ENCODE data around the gene GFOD2.

GFOD2 gene, protein sequence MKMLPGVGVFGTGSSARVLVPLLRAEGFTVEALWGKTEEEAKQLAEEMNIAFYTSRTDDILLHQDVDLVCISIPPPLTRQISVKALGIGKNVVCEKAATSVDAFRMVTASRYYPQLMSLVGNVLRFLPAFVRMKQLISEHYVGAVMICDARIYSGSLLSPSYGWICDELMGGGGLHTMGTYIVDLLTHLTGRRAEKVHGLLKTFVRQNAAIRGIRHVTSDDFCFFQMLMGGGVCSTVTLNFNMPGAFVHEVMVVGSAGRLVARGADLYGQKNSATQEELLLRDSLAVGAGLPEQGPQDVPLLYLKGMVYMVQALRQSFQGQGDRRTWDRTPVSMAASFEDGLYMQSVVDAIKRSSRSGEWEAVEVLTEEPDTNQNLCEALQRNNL

GRCh38 chr16:67719048-67719777 lies at the start of gene GFOD2:
GFOD2 (minus strand) TSS chr16:67719316; CDS start chr16:67685715, 33,601 bp downstream.
- TF ChIP-seq GATA3 (IDR thresholded peaks at IDR 0.05; ENCODE audit: low read depth, low read length) (no peak), GATA2 (IDR thresholded peaks at IDR 0.05; ENCODE audit: low read depth, low read length) (no peak)

DNA sequence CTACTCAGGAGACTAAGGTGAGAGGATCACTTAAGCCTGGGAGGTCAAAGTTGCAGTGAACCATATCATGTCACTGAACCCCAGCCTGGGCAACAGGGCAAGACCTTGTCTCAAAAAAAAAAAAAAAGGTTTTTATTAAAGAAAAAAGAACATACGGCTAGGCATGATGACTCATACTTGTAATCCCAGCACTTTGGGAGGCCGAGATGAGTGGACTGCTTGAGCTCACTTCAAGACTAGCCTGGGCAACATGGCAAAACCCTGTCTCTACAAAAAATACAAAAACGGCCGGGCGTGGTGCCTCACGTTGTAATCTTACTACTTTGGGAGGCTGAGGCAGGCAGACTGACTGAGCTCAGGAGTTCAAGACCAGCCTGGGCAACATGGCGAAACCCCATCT lies 48.8 kb upstream of the GFOD2 start:
- no peak for TF ChIP-seq GATA2 (IDR thresholded peaks at IDR 0.05; ENCODE audit: low read depth, low read length)
- TF ChIP-seq GATA3 (IDR thresholded peaks at IDR 0.05; ENCODE audit: low read depth, low read length): no peak

- TF ChIP-seq GATA2 (IDR thresholded peaks at IDR 0.05; ENCODE audit: low read depth, low read length): no peak
- TF ChIP-seq GATA3 (IDR thresholded peaks at IDR 0.05; ENCODE audit: low read depth, low read length): no peak
These were observed 47.2 kb upstream of the GFOD2 start for GRCh38 chr16:67766291-67766690.

GRCh38 chr16:67764158-67764667 lies 45.1 kb upstream of the GFOD2 start:
- no peak for TF ChIP-seq GATA3 (IDR thresholded peaks at IDR 0.05; ENCODE audit: low read depth, low read length)
- TF ChIP-seq GATA2 (IDR thresholded peaks at IDR 0.05; ENCODE audit: low read depth, low read length): no peak

- no peak for TF ChIP-seq GATA3 (IDR thresholded peaks at IDR 0.05; ENCODE audit: low read depth, low read length)
- TF ChIP-seq GATA2 (IDR thresholded peaks at IDR 0.05; ENCODE audit: low read depth, low read length): no peak
These were observed 44.0 kb upstream of the GFOD2 start for GRCh38 chr16:67763066-67763465.

DNA sequence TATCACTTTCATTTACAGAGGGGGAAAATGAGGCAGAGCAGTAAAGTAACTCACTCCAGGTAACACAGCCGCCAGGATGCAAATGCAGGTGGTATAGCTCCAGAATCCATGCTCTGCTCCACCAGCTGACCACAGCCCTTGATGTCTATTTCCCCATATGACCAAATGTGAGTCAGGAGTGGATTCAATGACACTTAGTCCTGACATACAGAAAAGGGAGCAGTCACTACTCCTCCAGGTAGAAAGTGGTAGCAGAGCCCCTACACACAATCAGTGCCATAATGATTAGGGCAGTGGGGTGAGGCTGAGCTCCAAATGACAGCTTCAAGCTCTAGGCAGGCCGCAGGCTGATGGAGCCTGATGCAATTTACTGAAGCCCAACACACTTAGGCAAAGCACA lies 43.3 kb upstream of the GFOD2 start:
- no peak for TF ChIP-seq GATA3 (IDR thresholded peaks at IDR 0.05; ENCODE audit: low read depth, low read length)

GRCh38 chr16:67761924-67762323 lies 42.8 kb upstream of the GFOD2 start:
- TF ChIP-seq GATA3 (IDR thresholded peaks at IDR 0.05; ENCODE audit: low read depth, low read length): no peak
- no peak for TF ChIP-seq GATA2 (IDR thresholded peaks at IDR 0.05; ENCODE audit: low read depth, low read length)

DNA sequence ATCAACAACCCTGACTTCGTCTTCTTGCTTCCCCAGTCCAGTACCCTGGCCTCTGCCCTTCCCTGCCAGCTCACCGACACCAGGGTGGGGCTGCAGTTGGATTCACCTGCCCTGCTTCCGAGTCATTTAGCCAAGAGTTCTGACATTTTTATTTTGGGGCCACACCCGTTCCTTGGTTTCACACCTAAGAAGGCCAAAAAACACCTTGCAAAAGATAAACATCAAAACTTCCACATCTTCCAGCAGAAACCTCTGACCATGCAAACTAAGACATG lies 41.8 kb upstream of the GFOD2 start:
- TF ChIP-seq GATA2 (IDR thresholded peaks at IDR 0.05; ENCODE audit: low read depth, low read length) (no peak), GATA3 (IDR thresholded peaks at IDR 0.05; ENCODE audit: low read depth, low read length) (no peak)

GRCh38 chr16:67760206-67760955 lies 41.3 kb upstream of the GFOD2 start:
- TF ChIP-seq GATA2 (IDR thresholded peaks at IDR 0.05; ENCODE audit: low read depth, low read length) (no peak), GATA3 (IDR thresholded peaks at IDR 0.05; ENCODE audit: low read depth, low read length) (no peak)

- TF ChIP-seq GATA2 (IDR thresholded peaks at IDR 0.05; ENCODE audit: low read depth, low read length): no peak
These were observed 39.9 kb upstream of the GFOD2 start for GRCh38 chr16:67758966-67759365.

- TF ChIP-seq GATA3 (IDR thresholded peaks at IDR 0.05; ENCODE audit: low read depth, low read length) (no peak), GATA2 (IDR thresholded peaks at IDR 0.05; ENCODE audit: low read depth, low read length) (no peak)
These were observed 38.9 kb upstream of the GFOD2 start for GRCh38 chr16:67758006-67758405.

DNA sequence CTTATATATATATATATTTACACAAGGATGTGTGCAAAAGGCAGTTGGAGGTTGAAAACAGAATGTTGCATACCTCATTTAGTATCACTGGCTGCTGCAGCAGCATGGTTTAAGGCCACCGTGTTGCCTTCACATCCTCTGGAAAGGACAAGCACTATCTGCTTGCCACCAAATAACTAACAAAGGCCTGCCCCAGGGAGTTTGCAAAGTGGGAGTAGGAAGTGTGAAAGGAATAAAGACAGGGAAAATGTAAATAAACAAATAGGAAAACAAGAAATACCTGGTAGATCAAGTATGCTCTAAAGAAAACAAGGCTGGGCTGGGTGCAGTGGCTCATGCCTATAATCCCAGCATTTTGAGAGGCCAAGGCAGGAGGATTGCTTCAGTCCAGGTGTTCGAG lies 33.5 kb upstream of the GFOD2 start:
- TF ChIP-seq GATA3 (IDR thresholded peaks at IDR 0.05; ENCODE audit: low read depth, low read length) (no peak), GATA2 (IDR thresholded peaks at IDR 0.05; ENCODE audit: low read depth, low read length) (no peak)

DNA sequence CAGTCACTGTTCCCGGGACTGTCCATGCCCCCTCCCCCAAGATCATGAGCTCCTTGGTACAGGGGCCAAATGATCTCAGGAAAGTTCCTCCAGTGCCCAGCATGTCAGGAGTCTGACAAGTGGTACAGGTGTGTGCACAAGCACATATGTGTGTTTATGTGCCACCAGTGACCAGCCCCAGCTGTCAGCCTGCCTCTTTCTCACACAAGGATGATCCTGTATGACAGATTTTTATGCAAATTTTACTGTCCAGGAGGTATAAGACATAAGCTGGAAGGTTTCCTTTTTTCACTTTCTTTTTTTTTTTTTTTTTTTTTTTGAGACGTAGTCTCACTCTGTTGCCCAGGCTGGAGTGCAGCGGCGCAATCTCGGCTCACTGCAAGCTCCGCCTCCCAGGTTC lies 31.4 kb upstream of the GFOD2 start:
- TF ChIP-seq GATA3 (IDR thresholded peaks at IDR 0.05; ENCODE audit: low read depth, low read length): no peak
- no peak for TF ChIP-seq GATA2 (IDR thresholded peaks at IDR 0.05; ENCODE audit: low read depth, low read length)

DNA sequence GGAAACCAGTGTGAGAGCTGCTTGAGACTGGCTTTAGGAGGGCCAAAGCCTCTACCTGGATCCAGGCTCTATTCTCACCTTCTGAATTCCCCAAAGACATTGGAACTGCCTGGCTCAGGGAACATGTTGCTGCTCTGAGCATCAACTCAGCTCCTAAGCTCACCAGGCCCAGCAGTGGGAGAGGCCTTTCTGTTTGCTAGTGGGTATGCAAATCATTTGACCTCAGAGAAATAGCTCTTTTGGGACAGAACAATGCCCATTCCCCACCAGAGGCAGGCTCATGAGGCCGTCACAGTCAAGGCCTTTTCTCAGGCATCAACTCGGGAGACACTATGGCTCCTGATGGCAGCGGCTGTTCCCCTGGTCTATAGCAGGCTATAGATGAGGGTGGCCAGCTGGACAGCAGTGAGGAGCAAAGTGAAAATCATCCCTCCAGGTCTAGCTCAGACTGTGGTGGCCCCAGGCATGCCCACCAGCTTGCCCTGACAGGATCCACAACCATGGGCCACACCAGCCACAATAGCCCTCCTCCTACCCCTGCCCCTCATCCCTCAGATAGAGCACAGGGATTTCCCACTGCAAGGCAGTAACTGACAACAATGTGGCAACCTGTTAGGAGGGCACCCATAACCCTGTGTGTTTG lies 30.4 kb upstream of the GFOD2 start:
- TF ChIP-seq GATA3 (IDR thresholded peaks at IDR 0.05; ENCODE audit: low read depth, low read length): no peak
- TF ChIP-seq GATA2 (IDR thresholded peaks at IDR 0.05; ENCODE audit: low read depth, low read length): no peak
